OCI-LY1 (cell line): ENCODE data around the gene COL15A1.

Source experiments
- EZH2 ChIP-seq: fragments of 200-600 bp; sonication (generic), shearing (Covaris generic); IDR thresholded peaks from 2 replicates; pipeline ENCODE4 v1.8.0; 2017; ENCODE audit warnings: borderline replicate concordance, mixed run types, mild to moderate bottlenecking, antibody characterized with exemption, low read length, moderate library complexity, mixed read lengths
- TF ChIP-seq, protein P1 (sequence below): fragments of 200-600 bp; sonication (generic), shearing (Covaris generic); IDR thresholded peaks from 2 replicates; pipeline ENCODE4 v1.5.1; 2017; ENCODE audit warnings: mild to moderate bottlenecking, antibody characterized with exemption, low read length, moderate library complexity, mixed read lengths

- TF ChIP-seq, protein P1, sequence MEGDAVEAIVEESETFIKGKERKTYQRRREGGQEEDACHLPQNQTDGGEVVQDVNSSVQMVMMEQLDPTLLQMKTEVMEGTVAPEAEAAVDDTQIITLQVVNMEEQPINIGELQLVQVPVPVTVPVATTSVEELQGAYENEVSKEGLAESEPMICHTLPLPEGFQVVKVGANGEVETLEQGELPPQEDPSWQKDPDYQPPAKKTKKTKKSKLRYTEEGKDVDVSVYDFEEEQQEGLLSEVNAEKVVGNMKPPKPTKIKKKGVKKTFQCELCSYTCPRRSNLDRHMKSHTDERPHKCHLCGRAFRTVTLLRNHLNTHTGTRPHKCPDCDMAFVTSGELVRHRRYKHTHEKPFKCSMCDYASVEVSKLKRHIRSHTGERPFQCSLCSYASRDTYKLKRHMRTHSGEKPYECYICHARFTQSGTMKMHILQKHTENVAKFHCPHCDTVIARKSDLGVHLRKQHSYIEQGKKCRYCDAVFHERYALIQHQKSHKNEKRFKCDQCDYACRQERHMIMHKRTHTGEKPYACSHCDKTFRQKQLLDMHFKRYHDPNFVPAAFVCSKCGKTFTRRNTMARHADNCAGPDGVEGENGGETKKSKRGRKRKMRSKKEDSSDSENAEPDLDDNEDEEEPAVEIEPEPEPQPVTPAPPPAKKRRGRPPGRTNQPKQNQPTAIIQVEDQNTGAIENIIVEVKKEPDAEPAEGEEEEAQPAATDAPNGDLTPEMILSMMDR: no peak
- no peak for TF ChIP-seq EZH2
These were observed 171.3 kb downstream of the COL15A1 start for GRCh38 chr9:99114846-99115500.
